T follicular helper cell (primary cell): ENCODE data around the gene GALNT10.

Source experiments
- DNase-seq: peaks from one replicate; pipeline ENCODE4 v3.0.0-alpha.2; 2020; ENCODE audit warnings: low read depth

Gene GALNT10

DNA sequence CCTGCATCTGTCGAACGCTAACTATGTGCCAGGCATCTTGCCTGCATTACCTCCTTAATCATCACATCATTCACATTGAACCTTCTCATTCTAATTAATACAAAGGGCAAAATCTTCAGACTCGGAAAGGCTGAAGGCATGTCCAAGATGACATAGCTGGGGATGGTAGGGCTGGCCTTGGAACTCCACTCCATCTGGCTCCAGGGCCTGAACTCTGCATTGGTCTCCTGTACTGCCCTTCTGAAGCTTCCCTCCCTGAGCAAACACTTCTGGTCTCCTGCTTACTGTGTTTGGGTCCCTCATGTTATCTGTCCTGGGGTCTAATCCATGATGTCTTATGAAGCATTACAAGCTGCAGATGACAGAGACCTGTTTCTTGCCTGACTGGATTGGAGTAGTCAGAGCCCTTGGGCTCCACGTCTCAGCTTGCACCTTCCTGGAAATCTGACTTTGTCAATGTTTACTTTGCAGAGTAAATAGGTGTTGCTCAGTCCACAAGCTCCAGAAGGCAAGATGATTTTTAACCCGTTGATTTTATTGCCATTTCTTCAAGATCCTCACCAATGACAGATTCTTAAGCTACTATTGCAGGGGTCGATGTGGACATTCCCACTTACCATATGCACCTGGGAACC lies 106.1 kb downstream of the GALNT10 start:
- no peak for DNase-seq

DNA sequence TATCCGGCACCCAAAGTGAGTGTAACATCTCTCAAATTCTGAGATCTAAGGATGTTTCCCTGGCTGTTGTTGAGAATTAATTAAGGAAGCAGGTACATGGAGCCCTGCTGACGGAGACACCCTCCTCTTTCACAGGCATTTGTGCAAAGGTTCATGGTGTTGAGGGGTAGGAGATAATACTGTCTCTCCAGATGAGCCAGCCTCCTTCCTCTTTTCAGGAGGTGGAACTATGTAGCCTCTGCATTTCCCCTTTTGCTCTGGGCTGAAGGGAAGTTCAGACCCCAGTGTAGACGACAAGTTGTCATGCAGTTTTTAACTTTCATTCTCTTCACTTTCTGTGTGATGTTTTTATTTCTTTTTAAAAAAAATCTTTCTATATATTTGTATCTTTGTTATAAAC lies 107.5 kb downstream of the GALNT10 start:
- DNase-seq = no peak

DNA sequence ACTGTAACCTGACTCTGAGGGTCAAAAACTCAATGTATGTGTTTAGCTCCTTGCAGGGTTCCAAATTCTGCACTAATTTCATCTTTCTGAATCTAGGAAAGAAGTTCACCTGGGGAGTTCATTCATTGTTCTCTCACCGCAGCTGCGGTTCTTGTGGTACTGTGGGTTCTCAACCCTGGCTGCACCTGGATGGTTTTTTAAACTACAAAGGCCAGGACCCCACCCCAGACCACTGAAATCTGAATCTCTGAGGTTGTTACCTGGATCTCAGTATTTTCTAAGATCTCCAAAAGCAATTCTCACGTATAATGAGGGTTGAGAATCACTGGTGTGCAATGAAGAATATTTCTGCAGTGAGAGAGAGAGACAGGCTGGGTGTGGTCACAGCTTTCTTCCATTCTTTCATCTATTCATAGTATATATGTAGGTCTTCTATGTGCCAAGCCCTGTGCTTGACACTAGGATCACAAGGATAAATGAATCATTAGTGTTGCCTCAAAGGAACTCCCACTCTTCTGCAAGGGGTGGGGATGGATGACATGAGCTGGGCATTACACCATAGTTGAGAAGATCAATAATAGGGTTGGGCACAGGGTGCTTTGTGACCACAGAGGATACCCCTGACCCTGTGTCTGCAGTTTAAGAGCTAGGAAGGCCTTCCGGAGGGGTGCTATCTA lies 109.8 kb downstream of the GALNT10 start:
- DNase-seq = no peak

DNA sequence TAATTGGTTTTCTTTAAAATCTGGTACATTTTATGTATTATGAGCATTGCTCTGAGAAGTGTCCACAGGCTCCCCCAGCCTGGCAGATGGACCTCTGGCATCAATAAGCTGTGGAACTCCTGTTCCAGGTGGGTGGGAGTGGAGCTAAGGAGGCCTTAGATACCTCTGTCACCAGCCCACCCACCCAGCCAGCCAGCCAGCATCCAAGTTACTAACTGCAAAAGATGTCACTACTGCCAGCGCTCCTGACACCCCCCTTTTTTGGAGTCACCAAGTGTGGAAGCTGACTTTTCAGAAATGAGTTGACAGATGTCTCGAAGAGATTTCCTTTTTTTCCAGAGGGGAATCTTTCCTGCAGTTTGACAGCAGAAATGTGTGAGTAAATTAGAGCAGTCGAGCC lies 111.2 kb downstream of the GALNT10 start:
- DNase-seq = no peak

DNA sequence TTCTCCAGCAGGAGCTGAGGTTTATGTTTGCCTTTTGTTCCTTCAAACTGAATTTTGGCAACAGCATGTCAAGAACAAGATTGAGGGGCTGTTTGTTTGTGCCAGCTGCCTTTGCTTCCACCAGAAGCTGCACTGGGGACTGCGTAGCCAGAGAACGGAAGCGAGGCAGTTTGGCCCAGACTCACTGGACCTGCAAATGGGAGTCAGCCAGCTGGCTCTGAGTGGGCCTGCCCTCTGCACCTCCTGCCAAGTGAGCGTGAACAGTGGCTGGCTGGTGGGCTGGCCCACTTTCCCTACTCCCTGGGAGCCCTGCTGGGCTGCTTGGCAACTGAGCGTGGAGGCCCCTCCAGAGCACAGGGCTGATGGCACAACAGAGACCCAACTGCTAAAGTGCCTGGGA lies 111.6 kb downstream of the GALNT10 start:
- DNase-seq = no peak

DNA sequence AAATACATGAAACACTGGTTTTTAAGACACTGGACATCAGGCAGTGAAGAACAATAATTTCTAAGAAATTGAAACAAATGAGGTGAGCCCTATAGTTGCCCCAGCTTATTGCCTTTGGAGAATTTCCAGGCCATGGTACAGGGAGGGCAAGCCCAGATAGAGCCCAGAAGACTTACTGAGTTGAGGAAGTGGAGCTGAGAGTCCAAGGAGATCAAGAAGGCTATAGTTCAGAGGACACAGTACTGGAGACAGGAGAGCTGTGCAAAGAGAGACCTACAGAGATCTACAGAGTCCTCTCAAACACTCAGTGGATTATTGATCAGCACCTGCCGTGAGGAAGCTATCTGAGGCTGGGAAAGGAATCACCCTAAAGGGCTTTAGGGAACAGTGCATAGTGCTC lies 112.6 kb downstream of the GALNT10 start:
- DNase-seq = no peak

DNA sequence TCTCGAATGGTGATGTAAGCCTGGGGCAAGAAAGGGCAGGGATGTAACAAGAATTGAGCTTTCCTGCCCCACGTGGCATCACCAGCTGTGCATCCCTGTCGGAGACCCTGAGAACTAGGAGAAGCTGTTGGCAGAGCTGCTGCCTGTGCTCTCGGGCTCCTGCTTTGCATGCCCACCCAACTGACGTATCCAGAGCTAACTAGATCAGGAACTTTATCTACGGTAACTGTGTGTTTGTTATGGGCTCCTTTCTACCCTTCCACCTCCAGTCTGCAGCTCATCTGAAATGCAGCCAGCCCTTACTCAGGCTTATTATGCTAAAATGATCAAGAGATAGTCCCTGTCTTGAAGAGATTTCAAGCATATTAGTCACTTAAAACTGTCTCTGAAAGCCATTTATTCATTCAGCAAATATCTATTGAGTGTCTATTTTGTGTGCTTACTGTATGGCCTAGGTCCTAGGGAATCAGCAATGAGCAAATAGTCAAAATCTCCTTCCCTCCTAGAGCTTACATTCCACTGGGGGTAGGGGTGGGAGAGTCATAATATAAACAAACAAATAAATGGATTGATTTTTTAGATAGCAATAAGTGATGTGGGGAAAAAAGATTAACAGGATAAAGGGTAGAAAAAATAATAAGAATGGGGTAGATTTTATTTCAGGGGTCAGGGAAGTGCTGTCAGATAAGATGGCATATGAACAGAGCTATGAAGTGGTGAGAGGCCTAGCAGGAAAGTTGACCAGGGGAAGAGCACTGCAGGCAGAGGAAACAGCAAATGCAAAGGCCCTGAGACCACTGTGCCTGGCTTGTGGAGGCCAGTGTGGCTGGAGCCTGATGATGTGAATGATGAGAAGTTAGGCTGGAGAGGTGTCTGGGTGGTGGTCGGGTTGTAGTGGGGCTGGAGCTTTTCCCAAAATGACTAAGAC lies 118.2 kb downstream of the GALNT10 start:
- DNase-seq = no peak

DNA sequence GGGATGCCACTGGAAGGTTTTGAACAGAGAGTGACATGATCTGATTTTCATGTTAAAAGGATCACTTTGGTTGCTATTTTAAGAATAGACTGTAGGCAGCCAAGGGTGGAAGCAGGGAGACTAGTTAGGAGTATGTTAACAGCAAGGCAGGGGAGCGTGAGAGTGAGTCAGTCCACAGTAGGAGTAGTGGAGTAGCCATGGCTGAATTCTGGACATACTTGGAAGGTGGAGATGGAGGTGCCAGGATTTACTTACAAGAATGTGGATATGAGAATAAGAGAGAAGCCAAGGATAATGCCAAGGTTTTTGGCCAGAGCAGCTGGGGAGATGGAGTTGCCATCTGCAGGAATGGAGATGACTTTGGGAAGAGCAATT lies 118.8 kb downstream of the GALNT10 start:
- DNase-seq = no peak

DNA sequence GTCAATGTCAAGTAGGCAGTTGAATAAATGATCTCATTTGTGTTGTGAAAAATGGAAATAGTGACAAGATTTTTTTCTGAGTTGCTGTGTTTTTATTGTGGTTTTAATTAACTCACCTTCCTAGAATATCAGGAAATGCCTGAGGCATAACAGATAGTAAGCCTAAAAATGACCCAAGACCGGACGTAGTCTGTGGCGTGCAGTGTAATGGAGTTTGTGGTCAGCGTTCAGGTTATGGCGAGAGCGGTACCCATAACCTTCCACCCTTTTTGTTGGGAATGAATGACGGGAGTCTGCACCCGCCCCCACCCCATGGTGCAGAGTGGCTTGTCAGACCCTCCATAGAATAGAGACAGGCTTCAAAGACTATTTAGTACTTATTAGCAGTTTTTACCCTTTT lies 119.3 kb downstream of the GALNT10 start:
- no peak for DNase-seq

DNA sequence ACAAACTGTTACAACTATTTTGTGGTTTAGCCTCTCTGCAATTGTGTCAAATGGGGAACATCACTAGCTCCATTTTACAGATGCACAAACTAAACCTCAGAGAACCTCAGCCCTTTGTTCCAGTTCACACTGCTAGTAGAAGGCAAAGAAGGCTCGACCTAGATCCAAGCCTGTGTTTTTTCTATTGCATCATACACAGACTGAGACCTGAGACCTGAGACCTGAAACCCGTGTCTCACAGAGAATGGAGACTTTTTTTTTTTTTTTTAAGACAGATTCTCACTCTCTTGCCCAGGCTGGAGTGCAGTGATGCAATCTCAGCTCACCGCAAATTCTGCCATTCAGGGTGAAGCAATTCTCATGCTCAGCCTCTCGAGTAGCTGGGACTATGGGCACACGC lies 120.8 kb downstream of the GALNT10 start:
- no peak for DNase-seq

DNA sequence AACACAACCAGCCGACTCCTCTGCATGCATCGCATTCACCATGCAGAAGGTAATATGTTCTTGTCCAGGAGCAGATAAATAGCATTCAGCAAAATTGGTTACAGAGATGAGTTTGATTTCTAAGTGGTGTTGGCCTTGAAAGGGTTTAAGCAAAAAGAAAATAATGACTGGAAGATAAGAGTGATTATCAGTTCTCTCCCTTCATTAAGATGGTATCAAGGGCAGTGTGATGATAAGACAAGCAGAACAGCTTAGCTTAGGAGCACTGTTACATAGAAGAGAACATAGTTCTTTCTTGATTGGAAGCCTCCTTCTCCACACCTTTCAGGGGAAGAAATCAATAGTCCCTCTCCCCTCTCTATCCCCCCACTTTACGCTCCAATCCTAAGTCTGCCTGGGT lies 121.5 kb downstream of the GALNT10 start:
- DNase-seq = no peak

DNA sequence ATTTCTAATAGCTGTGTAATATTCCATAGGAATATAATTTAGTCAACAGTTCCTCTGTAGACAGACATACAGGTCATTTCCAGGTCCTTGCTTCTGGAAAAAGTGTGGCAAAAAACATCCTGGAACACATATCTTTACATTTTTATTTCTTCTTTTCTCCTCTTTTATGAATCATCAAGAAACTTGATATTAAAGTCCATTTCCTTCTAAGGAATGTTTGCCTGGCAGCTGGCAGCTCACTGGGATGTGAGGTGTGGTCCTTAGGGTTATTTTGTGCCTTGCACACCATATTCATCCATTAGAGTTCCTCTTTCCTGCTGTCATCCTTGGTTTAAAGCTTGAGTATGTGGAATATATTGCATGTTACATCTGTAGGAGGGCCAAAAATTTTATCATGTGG lies 122.0 kb downstream of the GALNT10 start:
- DNase-seq = no peak

DNA sequence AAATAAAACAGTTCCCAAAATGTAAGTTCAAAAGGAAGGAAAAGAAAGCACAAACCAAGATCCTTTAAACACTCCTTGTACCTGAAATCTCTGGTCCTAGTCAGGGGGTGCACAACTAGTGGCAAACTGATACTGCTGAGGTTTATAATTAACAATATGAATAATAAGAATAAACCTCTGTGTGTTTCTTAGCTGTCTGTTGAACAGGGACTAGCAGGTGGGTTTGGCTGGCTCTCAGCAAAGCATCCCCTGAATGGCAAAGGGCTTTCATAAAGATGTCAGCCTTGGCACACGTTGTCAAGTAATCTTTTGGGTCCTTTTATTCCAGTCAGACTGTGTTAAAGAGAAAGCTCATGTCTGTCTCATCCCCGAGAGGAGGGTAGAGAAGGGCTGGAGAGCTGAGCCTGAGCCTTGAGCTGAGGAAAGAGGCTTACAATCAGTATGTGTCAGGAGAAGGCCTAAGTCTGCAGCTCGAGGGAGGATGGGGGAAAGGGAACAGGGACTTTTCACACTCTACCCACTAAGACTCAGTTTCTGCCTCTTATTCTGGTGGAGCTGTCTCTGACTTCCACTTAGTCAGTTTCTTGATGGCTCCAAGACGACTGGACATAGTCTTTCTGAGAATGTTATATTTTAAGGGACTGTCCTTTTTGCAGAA lies 123.0 kb downstream of the GALNT10 start:
- DNase-seq = no peak

DNA sequence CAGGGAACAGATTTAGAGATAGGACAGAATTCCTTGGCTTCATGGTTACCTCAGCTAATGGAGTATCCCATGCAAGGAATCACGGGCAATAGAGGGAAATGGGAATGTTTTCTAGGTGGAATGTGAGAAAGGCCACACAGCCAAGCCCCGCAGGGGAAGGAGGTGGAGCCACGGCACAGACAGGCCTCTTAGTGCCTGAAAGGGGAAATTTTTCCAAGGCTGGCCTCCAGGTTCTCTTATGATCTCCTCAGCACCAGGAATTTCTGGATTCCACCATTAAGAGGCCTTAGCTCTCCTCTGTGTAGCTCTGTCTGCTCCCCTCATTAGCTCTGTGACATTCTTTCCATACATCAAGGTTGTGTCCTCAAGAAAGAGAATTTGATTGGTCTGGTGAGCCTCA lies 124.7 kb downstream of the GALNT10 start:
- DNase-seq = no peak

DNA sequence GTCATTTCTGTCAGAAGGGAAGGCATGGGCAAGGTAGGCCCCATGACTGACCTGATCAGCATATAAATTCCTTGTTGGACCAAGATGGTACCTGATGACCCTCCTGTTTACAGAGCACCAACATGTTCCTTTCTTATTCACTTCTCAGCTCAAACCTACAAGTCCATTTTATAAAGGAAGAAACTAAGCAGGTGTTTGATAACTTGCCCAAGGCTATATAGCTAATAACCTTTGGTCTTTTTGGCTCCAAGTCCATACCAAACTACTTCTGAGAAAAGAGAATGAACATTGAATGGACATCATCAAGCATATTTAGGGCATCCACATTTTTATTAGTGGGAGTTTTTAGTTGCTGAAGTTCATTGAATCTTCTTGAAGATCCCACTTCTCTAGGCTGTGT lies 125.2 kb downstream of the GALNT10 start:
- no peak for DNase-seq

DNA sequence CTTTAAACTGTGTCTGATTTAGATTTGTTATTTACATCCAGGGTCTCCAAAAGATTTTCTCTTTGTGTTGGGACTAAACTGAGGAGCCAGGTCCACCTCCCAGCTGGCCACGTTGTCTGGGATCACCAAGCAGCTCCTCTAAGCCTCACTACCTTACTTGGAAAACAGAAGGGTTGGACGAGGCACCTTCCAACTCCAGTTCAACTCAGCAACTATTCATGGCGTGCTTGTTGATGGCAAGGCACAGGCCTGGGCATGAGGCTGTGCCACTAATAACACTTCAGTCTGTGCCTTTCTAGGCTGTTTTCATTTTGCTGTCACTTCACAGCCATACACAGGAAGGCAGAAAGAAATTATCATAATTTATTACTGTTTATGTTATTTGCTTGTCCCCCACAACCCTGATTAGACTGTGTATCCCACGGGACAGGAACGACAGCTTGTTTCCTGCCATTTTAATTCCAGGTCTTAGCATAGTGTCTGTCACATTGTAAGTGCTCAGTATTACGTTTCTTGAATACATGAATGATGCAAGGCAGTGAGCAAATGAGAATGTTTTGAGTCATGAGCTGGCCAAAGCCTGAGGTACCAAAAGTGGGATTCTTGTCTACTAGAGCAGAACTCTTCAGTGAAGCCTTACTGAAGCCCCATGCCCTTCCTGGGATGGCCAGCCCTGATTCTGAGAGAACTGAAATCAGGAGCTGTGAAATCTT lies 125.8 kb downstream of the GALNT10 start:
- DNase-seq = no peak

DNA sequence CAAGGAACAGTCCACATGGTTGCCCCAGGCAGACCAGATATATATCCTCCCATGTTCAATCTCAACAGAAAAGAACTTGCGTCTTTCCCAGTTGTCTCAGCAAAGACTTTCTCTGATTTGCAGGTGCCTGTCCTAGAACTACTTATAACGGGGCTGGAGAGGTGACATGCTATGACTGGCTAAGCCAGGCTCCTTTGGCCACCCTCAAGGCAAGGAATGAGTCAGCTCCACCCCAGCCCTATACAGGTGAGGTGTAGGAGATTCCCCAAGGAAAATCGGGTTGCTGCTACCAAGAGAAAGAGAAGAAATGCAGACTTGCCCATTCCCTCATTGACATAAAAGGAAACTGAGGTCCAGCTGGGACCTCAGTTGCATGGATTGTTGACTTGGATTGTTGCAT lies 127.4 kb downstream of the GALNT10 start:
- DNase-seq = no peak

DNA sequence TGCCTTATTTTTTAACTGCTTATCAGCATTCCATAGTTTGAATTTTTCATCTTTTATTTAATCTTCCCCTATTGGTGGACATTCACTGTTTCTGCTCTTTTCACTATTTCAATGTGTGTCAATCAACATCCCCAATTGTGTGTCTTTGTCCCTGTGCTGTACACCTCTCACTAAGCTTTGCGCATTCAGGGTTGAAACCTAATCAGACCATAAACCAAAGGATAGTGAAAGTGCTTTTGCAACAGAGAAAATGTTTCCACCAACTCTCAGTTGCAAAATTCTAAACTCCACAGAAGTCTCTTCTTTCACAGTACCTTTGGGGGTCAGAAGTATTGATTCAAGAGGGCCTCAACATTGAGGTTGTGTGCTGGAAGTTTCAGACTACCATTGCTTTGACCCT lies 128.2 kb downstream of the GALNT10 start:
- DNase-seq = no peak

DNA sequence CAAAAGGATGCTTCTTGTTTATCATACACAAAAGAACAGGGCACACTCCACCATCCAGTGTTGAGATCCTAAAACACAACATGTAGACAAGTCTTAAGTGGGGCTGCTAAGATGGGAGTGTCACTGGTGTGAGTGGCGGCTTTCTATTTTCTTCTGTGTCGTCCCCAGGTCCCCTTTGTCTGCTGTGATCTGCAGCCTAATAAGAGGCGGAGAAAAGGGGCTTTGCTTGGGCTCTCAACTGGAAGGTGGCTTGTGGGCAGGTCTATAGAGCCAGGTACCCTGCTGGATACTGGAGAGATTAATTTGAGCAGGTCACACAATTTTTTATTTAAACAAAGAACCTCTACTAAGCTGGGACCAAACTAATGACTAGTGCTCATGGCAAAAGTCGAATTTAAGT lies 129.2 kb downstream of the GALNT10 start:
- DNase-seq = no peak

DNA sequence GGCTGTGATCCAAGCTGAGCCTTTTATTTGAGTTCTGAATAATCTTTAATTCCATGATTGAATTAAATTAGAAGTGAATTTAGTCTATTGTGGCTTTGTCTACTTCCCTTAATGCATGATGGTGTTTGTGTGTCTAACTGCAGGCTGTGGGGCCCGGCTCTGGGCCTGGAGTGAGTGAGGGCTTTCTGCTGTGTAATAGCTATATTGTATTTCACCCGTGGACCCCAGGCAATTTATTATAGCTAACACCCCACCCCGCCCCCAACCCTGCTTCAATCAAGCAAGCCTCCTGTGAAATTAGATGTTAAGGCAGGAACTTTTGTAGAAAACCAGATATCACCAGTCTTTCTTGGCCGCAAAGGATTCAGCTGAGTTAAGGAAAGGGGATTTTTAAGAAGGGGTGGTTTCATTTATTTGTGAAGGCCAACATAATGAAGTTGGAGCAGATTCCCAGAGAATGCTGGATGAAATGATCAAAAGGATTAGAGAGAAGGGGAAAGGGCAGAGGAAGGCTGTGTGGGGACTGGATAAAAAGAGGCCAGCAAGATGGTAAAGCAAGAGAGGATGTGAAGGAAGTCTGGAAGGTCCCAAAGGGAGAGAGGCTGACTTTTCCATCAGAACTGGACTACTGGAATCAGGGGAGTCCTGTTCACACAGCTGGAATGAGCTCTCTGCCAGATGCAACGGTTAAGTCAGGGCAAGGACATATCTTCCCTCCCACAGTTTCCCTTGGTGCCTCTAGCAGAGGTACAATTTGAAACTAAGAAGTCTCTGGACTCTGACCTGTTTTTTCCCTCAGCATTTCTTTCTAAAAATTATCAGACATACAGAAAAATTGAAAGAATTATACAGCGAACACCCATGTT lies 129.9 kb downstream of the GALNT10 start:
- DNase-seq = no peak

DNA sequence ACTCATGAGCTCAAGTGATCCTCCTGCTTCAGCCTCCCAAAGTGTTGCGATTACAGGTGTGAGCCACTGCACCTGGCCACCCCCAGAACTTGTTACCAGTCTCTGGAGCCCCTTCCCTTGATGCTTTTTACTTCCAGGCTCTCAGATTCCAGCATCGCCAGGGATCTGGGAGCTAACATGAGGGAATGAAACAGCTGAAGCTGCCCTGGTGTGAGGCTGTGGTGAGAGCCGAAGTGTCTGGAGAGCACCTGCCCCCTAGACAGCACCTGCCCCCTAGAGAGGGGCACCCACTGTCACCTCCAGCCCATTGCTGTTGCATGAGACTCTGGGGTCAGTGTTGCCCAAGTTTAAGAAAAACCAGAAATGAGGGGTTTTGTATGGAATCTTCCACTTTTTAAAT lies 131.0 kb downstream of the GALNT10 start:
- DNase-seq = no peak
